Activated CD4-positive, alpha-beta memory T cell treated with anti-CD3 and anti-CD28 coated beads, Interleukin-2, amount 10 ng/mL, durations not matched to agents 7 days and 5 days (primary cell): ENCODE measurements around the gene FAM193B. TPM values are rescaled to one million over a fixed set of nuclear protein-coding genes. Genes with fewer than 3 reads are reported as not detected.

Experiments
- CTCF ChIA-PET: fragments of 350-600 bp; sonication (Branson Sonifier 250); formaldehyde crosslinking; loops from one replicate; lab custom pipeline; 2021; ENCODE audit warnings: antibody characterized with exemption, inconsistent platforms; lab: Charles Lee
- POLR2A ChIA-PET: fragments of 350-600 bp; sonication (Branson Sonifier 250); formaldehyde crosslinking; loops from one replicate; lab custom pipeline; 2021; ENCODE audit warnings: antibody characterized with exemption; lab: Charles Lee
- DNase-seq: peaks from one replicate; pipeline ENCODE4 v3.0.0-alpha.2; 2020
- H3K27ac Mint-ChIP-seq: one replicate; pipeline ENCODE4 v1.8.0; 2021; ENCODE audit warnings: mild to moderate bottlenecking, mixed read lengths
- H3K27me3 Mint-ChIP-seq: one replicate; pipeline ENCODE4 v1.8.0; 2021; ENCODE audit warnings: mixed read lengths
- H3K36me3 Mint-ChIP-seq: one replicate; pipeline ENCODE4 v1.8.0; 2021; ENCODE audit warnings: low read depth, mixed read lengths
- H3K4me1 Mint-ChIP-seq: one replicate; pipeline ENCODE4 v1.8.0; 2021; ENCODE audit warnings: mixed read lengths
- H3K4me3 Mint-ChIP-seq: one replicate; pipeline ENCODE4 v1.8.0; 2021; ENCODE audit warnings: mild to moderate bottlenecking, mixed read lengths
- H3K9me3 Mint-ChIP-seq: one replicate; pipeline ENCODE4 v1.8.0; 2021; ENCODE audit warnings: mixed read lengths
- total RNA-seq, 2 experiments: library from RNA; stranded (reverse); gene quantifications; one replicate each; pipeline ENCODE4 v1.2.3, GENCODE V29; 2021

Gene FAM193B
- total RNA-seq, 2 experiments from 2014 or later, result 110 to 112 TPM

- no peak for DNase-seq
- H3K36me3 Mint-ChIP-seq, result no peaks in the 10 kb centered on the region
- no peaks in the 10 kb centered on the region for H3K9me3 Mint-ChIP-seq
- ChIA-PET CTCF (interaction anchor here (1.3 to 1.7 kb wide), 2 partner anchors 16 to 163 kb away, joined by 4 to 5 read pairs; no protein-coding TSS in a partner anchor), POLR2A (interaction anchor here (1.4 to 1.7 kb wide), 3 partner anchors 16 to 47 kb away, joined by 3 to 5 read pairs (median 4); partner anchors contain the start of gene GRK6)
- H3K4me1 Mint-ChIP-seq, result peaks cover 34% of the 10 kb centered on the region
- H3K27me3 Mint-ChIP-seq, result peaks cover 25% of the 10 kb centered on the region
- H3K4me3 Mint-ChIP-seq, result peak within 1 kb of the TSS; percentile 68
- H3K27ac Mint-ChIP-seq, result no peak within 1 kb of the TSS
Measured at GRCh38 chr5:177473443-177474001, 80.8 kb downstream of the FAM193B start, which contains the start of gene DBN1. TSS of gene DBN1 (minus strand) at chr5:177473634. CDS start at chr5:177473521, 113 bp downstream.

- ChIA-PET CTCF (interaction anchor here (0.6 to 2.6 kb wide), 8 partner anchors 10 to 163 kb away, joined by 3 to 7 read pairs (median 4); partner anchors contain the start of gene PDLIM7), POLR2A (interaction anchor here (0.5 to 1.8 kb wide), 10 partner anchors 8 to 101 kb away, joined by 3 to 8 read pairs (median 4); partner anchors contain the start of genes GRK6, PDLIM7 and PRR7)
- H3K27me3 Mint-ChIP-seq, result peaks cover 25% of the 10 kb centered on the region
- peak overlapping the region; percentile 41 for H3K4me3 Mint-ChIP-seq
- peaks cover 31% of the 10 kb centered on the region for H3K4me1 Mint-ChIP-seq
- H3K27ac Mint-ChIP-seq, result no peak overlapping the region
- peak; percentile 54 for DNase-seq
- H3K9me3 Mint-ChIP-seq, result no peaks in the 10 kb centered on the region
- H3K36me3 Mint-ChIP-seq, result no peaks in the 10 kb centered on the region
Measured at GRCh38 chr5:177472460-177473442, 81.6 kb downstream of the FAM193B start.

GRCh38 chr5:177471610-177472356 is 82.6 kb downstream of the FAM193B start:
- H3K4me3 Mint-ChIP-seq, result no peak overlapping the region
- DNase-seq, result no peak
- H3K27ac Mint-ChIP-seq, result no peak overlapping the region
- ChIA-PET CTCF (interaction anchor here (0.6 to 2.6 kb wide), 10 partner anchors 9 to 162 kb away, joined by 3 to 7 read pairs (median 4); partner anchors contain the start of gene PDLIM7), POLR2A (interaction anchor here (0.5 to 1.8 kb wide), 11 partner anchors 9 to 100 kb away, joined by 3 to 8 read pairs (median 4); partner anchors contain the start of genes GRK6, PDLIM7 and PRR7)
- H3K36me3 Mint-ChIP-seq, result no peaks in the 10 kb centered on the region
- peaks cover 25% of the 10 kb centered on the region for H3K27me3 Mint-ChIP-seq
- H3K4me1 Mint-ChIP-seq, result peaks cover 31% of the 10 kb centered on the region
- H3K9me3 Mint-ChIP-seq, result no peaks in the 10 kb centered on the region

GRCh38 chr5:177470759-177471536 is 83.4 kb downstream of the FAM193B start:
- CTCF ChIA-PET, result interaction anchor here (0.9 to 2.6 kb wide), 6 partner anchors 14 to 69 kb away, joined by 3 to 7 read pairs (median 5); no protein-coding TSS in a partner anchor
- Mint-ChIP-seq H3K36me3 (no peaks in the 10 kb centered on the region), H3K27me3 (peaks cover 25% of the 10 kb centered on the region), H3K4me3 (no peak overlapping the region), H3K27ac (no peak overlapping the region), H3K9me3 (no peaks in the 10 kb centered on the region), H3K4me1 (peaks cover 27% of the 10 kb centered on the region)
- DNase-seq, result no peak
- POLR2A ChIA-PET, result interaction anchor here (0.8 to 1.8 kb wide), 5 partner anchors 24 to 99 kb away, joined by 3 to 8 read pairs (median 3); partner anchors contain the start of gene PRR7

Other genes with a start within 250 kb of the FAM193B start
- 10 to 100 TPM; 74.1 to 75.0 TPM for gene MXD3, start 242.7 kb downstream of the FAM193B start, total RNA-seq
- 100 to 1,000 TPM; 145 to 149 TPM for gene LMAN2, start 202.9 kb downstream of the FAM193B start, total RNA-seq
- 100 to 1,000 TPM; 103 to 107 TPM for gene RGS14, start 196.6 kb downstream of the FAM193B start, total RNA-seq
- gene SLC34A1, start 170.1 kb downstream of the FAM193B start, total RNA-seq, result 1 to 10 TPM; 1.4 to 1.5 TPM
- gene PFN3, start 153.9 kb downstream of the FAM193B start, total RNA-seq, result not detected
- 1 to 10 TPM; 1.5 to 1.6 TPM for gene F12, start 145.0 kb downstream of the FAM193B start, total RNA-seq
- 100 to 1,000 TPM; 206 to 208 TPM for gene GRK6, start 127.9 kb downstream of the FAM193B start, total RNA-seq
- 1 to 10 TPM; 4.9 to 5.8 TPM for gene PRR7, start 107.7 kb downstream of the FAM193B start, total RNA-seq
- 1 to 10 TPM; 4.9 to 5.0 TPM for gene DBN1, start 80.9 kb downstream of the FAM193B start, total RNA-seq
- 10 to 100 TPM; 55.1 to 56.6 TPM for gene PDLIM7, start 57.0 kb downstream of the FAM193B start, total RNA-seq
- gene DOK3, start 44.7 kb downstream of the FAM193B start, total RNA-seq, result 1 to 10 TPM; 2.4 TPM
- 100 to 1,000 TPM; 105 to 107 TPM for gene DDX41, start 37.6 kb downstream of the FAM193B start, total RNA-seq
- 100 to 1,000 TPM; 135 to 141 TPM for gene TMED9, start 37.6 kb upstream of the FAM193B start, total RNA-seq
- 10 to 100 TPM; 19.5 to 22.1 TPM for gene B4GALT7, start 45.6 kb upstream of the FAM193B start, total RNA-seq
- gene FAM153A, start 228.3 kb upstream of the FAM193B start, total RNA-seq, result 10 to 100 TPM; 33.7 to 37.5 TPM